Measurements from ENCODE around the gene KIF1A.

The KIF1A gene

DNA sequence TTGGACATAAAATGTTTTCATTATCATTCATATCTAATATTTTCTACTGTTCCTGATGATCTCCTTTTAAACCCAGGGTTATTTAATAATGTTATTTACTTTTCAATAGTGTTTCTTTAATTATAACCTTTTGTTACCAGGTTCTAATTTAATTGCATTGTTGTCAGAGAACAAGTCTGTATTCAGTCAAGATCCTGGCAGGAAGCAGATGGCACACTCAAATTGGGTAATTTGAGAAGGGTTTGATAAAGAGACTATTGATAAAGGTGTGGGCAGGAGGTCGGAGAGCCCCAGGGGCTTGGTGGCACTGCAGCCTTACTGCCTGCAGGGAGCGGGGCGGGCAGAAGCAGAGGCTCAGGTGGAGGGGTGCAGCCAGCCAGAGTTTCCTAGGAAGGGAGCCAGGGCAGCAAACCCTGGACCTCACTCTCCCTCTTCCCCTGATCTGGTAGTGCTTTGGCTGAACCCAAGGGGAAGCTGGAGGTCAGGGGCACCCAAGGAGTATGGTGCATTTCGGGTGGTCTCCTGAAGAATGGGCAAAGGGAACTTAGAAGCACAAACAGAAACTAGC is 2.3 kb upstream of the KIF1A start:
- FAIRE-seq: no peak
- DNase-seq (ENCODE audit: extremely low spot score, insufficient read length, low read depth): no peak

DNA sequence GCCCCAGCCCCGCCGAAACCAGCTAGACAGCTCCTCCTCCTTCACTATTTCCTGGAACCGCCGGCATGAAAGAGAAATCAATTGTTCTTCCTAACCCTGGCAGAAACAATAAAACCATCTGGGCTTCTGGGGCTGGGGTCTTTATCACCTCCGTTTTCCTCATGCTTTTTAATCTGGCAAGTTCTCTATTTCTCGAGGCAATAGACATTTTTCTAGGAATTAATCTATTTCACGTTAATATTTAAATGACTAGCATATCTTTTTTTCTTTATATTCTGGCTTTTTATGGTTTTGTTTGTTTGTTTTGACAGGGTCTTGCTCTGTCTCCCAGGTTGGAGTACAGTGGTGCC is 1.4 kb upstream of the KIF1A start:
- no peak for DNase-seq (ENCODE audit: extremely low spot score, insufficient read length, low read depth)
- FAIRE-seq: no peak

DNA sequence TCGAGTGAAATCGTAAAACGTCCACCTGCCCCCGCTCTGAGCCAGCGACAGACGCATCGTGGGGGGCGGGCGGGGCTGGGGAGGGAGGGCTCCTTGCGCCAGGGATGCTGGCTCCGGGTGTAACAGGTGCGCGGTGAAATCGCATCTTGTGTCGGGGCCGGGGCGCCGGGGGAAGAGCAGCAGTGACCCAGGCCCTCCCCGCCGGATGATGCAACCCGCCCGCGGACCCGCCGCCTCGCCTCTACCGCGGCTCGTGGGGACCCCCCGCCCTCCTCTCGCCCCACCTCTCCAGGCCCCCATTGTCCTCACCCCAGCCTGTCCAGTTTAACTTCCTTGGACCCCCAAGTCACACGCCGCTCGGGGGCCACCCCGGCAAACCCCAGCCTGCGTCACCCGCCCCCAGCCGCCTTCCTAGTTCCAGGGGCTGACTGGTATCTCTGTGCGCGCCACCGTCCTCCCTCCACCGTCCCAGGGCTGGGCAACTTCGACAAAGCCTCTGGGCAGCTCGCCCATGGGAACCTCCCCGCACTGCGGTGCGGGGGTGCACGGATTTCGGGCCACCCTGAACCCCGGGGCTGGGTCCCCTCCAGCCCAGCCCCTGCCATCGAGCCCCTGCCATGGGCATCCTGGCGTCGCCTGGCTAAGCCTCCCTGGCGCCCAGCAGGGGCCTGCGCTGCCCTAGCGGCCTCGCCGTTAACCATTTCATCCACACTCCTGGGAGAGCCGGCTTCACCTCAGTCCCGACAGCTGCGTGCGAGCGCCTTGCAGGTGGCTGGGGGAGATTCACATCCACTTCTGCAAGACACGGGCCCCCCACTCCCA is 799 bp upstream of the KIF1A start:
- no peak for FAIRE-seq
- DNase-seq (ENCODE audit: extremely low spot score, insufficient read length, low read depth): no peak

DNA sequence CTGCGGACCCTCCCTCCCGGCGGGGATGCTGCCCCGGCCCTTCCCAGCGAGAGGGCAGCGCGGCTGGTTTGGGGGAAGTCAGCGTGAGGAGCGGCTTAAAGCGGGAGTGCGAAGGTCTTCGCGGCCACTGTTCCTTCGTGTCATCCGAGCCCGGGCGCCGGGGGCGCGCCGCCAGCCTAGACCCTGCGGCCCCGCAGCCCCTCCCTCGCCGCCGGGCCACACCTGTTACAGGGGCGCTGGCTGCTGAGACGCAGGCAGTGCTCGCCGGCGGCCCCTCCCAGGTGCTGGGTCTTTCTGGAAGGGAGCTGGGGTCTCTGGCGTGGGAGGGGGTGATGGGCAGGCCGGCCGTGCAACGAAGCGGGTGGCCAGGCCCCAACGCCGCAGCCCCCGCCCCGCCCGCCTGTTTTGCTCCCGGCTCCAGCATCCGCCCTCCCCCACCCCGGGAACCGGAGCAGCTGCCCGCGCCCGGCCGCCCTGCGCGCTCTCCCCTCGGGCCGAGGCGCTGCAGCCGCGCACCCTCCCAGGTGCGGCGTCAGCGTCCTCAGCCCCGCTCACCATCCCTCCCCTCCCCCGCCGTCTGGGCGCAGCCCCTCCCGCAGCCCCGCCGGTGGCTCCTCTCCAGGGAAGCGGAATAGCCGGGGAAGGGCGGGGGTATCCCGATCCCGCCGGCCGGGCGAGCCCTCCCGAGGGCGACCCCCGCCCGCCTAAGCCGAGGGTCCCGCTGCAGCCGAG is 727 bp downstream of the KIF1A start:
- no peak for FAIRE-seq
- DNase-seq (ENCODE audit: extremely low spot score, insufficient read length, low read depth): no peak

DNA sequence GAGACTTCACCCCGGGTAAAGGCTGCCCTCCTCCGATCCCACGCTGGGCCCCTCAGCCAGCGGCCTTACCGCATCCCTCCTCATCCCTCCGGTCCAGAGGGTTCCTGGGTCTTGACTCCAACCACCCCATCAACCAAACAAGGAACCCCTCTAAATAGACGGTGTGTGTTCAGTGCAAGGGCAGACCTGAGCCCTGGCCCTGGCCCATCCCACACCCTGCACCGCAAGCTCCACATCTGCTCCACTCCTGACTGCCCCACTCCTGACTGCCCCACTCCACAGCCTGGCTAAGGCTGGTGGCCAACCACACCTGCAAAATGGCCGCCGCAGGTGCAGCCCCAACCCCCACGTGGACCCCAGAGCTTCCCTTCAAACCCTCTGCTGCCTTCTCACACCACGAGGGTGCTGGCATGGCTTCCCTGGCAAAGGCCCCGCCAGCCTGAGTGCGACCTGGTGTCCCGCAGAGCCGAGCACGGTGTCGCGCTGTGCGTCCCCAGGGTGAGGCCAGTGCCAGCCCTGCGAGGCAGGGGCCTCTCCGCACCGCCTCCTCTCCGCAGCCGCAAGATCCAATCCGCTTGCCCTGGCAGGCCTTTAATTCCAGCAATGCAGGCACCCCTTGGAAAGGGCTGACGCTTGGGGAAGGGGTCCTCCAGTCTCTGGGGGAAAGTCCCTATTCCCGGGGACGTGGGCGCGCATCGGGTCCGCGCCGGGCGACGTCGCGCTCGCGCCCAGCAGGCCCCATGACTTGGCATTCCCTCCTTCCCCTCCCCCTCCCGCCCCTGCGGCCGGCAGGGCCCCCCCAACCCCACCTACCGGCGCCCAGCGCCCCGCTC is 1.5 kb downstream of the KIF1A start:
- no peak for FAIRE-seq

DNA sequence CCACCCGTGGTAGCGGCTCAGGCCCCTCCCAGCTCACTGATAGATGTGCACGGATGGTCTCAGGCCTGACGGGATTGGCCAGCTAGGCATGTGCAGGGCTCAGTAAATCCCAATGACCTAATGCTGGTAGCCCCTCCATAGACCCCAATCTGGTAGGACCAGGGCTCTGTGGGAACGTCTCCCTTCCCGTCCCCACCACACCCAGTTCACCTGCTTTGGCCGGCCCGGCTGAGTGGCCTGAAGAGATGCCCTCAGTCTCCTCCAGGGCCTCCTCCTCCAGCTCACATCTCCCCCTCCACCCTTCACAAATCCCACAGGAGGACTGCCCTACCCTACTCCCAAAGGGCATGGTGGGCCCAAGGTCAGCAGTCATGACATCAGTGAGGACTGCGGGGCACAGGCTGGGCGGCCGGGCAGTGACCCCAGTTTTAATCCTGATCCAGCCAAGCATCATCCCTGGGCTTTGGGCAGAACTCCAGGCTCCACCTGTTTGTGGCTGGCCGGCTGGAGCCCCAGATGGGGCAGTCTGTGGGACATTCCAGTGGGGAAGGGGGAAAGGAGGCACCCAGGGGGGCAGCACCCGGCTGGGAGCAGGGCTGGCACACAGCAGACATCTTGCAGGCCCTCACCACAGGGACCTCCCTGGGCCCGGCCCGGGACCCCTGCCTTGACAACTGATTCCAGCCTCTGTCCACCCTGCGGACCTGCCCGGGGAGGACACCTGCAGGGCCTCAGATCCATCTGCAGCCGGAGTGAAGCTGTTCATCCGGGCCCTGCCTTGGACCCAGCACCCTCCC is 2.3 kb downstream of the KIF1A start:
- no peak for DNase-seq (ENCODE audit: extremely low spot score, insufficient read length, low read depth)
- FAIRE-seq: no peak

More for the DNA sequence above, 1.5 kb downstream of the KIF1A start:
- no peak for DNase-seq (ENCODE audit: extremely low spot score, insufficient read length, low read depth)

DNA sequence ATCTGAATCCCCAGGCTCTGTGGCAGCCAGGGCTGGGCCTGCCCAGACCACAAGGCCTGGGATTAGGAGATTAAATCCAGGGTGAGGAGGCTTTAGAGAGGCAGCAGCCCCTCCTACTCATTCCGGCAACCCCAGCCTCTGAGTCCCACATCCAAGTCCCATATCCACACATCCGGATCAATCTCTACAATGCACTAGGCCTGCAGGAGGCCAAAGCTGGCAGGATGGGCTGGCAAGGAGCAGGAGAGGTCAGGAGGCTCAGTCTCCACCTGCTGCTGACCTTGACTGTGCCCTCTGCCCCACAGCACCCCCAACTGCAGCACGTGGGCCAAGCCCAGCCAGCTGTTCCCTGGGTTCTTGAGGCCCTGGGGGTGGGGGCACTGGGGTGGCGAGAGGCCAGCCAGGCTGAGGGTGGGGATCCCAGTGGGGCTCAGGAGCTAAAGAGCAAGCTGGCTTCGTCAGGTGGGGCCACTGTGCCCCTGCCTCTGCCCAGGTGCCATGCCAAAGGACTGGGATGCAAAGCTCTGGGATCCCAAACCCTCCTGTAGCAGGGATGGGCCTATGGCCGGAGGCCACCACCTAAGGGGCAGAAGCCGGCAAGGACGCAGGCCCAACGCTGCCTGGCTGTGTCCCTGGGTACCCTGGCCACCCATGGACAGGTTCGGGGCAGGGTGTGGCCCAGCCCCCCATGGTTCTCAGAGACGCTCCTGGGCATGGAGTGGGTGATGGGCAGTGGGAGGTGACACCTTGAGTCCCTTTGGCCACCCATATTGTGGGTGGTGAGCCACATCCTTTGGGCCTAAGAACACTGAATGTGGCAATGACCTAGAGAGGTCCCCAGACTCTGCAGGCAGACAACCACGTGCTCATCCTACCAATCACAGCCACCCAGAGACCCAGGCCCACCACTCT is 3.2 kb downstream of the KIF1A start:
- no peak for DNase-seq (ENCODE audit: extremely low spot score, insufficient read length, low read depth)
- no peak for FAIRE-seq

DNA sequence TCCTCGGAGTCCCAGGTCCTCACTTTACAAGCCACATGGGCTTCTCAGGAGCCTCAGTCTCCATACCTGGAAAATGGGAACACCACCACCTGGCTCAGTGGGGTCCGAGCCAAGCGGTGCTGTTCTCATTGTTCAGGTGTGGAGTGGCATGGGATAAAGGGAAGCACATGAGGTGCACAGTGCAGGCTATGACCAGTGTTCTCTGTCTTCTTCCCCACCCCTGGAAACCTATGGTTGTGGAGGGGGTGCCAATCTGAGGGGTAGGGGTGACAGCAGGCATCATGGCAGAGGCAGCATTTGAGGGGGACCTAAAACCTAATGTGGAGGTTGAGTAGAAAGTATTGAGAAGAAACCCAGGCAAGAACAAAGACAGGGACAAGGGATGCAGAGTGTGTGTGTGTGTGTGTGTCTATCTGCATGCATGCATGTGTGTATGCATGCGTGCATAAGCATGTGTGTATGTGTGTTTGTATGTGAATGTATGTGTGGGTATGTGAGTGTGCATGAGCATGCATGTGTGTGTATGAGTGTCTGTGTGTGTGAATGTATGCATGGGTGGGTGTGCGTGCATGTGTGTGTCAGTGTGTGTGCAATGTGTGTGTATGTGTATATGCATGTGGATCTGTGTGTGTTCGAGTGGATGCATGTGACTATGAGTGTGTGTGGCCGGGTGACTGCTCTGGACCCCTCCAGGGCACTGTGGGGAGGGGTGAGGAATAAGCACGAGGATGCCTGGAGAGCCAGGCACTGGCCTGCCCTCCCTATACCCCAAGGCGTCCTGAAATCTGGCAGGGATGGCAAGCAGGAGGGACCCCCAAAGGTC is 4.0 kb downstream of the KIF1A start:
- FAIRE-seq: no peak
- DNase-seq (ENCODE audit: extremely low spot score, insufficient read length, low read depth): no peak

DNA sequence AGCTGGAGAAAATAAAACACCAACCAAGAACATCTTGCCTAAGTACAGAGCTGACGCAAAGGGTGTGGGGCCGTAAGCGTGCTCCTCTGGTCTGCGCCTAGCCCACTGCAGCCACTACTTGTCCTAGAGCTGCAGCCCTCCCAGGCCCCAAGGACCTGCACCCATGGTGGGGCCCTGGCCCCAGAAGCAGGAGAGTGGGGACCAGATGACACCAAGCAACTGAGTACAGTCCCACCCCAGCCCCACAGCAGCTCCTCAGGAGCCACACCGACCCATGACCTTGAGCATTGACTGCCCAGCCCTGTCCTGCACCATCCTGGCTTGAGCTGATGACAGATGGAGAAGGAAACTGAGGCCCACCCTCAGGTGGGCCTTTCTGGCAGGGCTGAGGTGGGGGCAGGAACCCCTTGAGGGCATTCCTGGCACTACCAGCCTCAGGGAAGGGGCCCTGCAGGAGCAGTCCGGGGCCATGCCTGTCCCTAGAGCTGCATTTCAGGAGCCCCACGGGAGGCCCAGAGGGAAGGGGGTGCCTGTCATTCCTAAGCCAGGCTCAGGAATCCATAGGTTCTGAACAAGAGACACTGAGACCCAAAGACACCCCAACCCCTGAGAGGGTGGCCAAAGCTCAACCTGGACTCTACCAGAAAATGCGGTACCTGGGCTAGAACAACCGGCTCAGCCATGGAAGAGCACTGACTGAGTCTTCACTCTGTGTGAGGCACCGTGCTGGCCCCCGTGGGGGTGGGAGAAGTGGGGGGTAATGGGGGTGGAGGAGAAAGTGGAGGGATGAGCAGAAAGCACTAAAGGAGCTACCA is 4.9 kb downstream of the KIF1A start:
- DNase-seq (ENCODE audit: extremely low spot score, insufficient read length, low read depth) (no peak), FAIRE-seq (no peak)

DNA sequence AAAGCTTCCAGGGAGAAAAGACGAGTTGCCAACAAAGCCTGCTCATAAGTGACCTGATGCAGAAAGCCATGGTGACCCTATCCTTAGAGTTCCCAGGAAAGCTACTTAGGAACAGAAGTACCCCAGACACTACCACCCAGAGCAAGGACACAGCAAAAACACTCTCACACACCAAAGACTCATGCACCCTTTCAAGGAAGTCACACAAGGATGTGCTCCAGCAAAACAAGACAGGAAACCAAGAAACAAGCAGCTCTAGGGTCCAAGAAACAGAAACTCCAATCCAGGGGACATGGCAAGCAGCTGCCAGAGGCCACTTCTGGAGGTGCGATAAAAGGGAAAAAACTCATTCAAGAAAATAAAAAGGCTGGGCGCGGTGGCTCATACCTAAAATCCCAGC is 5.7 kb downstream of the KIF1A start:
- FAIRE-seq (no peak), DNase-seq (ENCODE audit: extremely low spot score, insufficient read length, low read depth) (no peak)

DNA sequence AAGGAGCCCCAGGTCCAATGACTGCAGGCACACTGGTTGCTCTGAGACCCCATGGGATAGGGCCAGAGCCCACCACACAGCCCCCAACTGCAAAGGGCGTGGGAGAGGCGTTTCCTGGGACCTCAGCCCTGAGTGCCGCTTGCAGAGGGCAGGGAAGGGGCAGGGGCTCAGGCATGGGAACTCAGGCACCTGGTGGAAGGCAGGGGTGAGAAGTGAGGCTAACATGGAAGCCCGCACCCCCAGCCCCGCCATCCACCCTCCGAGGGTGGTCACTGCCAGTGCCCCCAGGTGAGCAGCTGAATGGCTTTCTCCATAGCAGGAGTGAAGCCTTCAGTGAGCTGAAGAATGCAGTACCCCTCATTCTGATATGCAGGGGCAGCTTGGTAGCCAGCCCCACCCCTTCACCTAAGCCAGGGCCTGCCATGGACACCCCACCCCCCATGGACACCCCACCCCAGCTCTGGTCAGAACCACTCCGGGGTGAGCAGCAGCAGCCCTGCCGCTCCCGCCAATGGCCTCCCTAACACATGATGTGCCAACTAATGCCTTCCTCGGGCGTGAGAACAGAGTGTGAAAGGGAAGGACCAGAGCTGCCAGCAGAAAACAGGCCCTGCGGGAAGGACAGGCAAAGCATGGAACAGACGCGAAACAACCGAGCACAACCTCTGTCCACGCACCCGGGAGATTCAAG is 6.6 kb downstream of the KIF1A start:
- DNase-seq (ENCODE audit: extremely low spot score, insufficient read length, low read depth): no peak
- no peak for FAIRE-seq

DNA sequence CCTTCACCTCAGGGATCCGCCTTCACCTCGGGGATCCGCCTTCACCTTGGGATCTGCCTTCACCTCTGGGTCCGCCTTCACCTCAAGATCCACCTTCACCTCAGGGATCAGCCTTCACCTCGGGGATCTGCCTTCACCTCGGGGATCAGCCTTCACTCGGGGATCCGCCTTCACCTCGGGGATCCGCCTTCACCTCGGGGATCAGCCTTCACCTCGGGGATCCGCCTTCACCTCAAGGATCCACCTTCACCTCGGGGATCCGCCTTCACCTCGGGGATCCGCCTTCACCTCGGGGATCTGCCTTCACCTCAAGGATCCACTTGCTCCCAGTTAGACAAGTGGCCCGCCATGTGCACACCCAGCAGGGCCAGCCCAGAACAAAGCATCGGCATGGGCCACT is 7.3 kb downstream of the KIF1A start:
- FAIRE-seq (no peak), DNase-seq (ENCODE audit: extremely low spot score, insufficient read length, low read depth) (no peak)

DNA sequence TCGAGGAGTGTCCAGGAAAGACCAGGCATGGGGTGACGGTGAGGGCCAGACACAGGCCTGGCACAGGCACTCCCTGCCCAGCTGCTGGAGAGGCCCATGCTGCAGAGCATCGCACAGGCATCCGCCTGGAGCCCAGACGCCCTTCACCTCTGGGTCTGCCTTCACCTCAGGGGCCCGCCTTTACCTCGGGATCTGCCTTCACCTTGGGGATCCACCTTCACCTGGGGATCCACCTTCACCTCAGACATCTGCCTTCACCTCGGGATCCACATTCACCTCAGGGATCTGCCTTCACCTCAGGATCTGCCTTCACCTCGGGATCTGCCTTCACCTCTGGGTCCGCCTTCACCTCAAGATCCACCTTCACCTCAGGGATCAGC is 7.7 kb downstream of the KIF1A start:
- DNase-seq (ENCODE audit: extremely low spot score, insufficient read length, low read depth) (no peak), FAIRE-seq (no peak)

DNA sequence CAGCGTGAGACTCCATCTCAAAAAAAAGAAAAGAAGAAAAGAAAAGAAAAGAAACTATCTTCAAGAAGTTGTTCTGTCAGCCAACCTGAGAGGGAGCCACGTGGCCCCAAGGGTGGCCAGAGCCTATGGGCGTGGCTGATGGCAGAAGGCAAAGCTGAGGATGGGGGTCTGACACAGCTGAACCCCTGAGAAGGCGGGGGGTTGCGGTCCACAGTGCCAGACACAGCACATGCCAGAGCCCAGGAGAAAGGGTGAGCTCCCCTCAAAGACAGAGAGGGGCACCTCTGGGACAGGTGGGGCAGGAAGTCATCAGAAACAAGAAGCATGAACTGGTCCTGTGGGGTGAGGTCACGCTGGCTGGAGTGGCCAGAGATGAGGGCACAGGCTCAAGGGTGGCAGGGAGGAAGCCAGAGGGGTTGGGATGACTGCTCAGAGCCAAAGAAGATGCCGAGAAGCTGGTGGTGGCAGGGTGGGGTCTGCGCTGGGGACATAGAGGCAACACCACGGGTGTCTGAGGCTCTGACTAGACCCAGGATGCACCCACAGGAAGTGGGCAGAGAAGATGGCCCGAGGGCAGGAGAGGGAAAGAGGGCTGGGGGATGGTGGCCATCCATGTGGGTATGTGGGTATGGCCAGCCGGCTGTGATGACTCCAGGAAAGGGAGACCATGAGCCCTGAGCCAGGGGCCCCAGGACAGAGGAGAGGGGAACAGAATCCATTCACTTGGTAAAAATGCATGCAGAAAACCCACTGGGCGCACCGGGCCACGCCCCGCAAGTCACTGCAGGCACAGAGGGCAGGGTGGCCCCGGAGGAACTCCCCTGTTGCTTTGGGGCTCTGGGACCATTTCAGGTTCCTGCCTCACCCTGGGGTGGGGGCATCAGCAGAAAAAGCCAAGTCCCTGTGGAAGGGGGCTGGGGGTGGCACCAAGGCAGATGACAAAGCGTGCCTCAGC is 8.4 kb downstream of the KIF1A start:
- no peak for FAIRE-seq
- no peak for DNase-seq (ENCODE audit: extremely low spot score, insufficient read length, low read depth)

DNA sequence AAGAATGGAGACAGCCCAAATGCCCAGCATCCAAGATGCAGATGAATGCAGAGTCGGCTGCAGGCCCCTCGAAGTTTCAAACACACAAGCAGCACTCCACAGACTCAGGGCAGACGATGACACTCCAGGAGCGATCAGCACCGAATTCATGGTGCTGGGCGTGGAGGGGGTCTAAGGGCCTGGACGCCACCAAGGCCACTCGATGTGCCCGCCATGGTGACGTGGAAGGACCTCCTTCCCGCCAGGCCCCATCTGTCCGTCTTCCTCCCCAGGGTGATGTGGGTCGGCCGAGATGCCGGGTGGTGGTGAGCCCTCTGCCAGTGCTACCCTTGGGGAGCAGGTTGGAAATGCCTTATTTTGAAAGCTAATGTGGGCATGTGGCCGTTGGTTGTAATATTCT is 9.4 kb downstream of the KIF1A start:
- DNase-seq (ENCODE audit: extremely low spot score, insufficient read length, low read depth) (no peak), FAIRE-seq (no peak)

DNA sequence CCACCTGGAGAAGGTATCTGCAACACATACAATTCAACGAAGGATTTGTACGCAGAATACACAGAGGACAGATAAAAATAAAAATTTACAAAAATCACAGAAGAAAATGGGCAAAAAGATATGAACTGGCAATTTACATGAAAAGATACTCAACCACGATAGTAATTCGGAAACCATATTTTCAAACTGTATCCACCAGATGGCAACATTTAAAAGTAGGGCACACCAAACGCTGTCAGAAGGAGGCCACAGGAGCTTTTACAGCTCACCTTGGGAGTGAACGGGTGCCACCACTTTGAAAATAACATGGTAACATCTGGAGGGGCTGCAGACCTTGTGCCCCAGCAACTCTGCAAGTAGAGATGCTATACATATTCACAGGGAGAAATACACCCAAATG is 9.8 kb downstream of the KIF1A start:
- no peak for FAIRE-seq
- no peak for DNase-seq (ENCODE audit: extremely low spot score, insufficient read length, low read depth)

All from GM18507 (cell line).